ENCODE results near the gene LRRC8E. TPM values are rescaled to one million over a fixed set of nuclear protein-coding genes. Genes with fewer than 3 reads are reported as not detected.

LRRC8E gene
- total RNA-seq, 1 donor from 2014 or later: not detected

GRCh38 chr19:7874076-7874896 lies 14.0 kb upstream of the LRRC8E start, which contains the start of gene PRR36:
PRR36 (minus strand) TSS chr19:7874390; CDS start chr19:7873689, 701 bp downstream.
- Histone ChIP-seq H3K4me1 (peaks cover 5 to 11% of the 10 kb centered on the region in 2 donors), H3K27ac (no peak within 1 kb of the TSS), H3K4me3 (peak within 1 kb of the TSS; percentile 18 to 30), H3K9me3 (no peaks in the 10 kb centered on the region), H3K27me3 (peaks cover 16% of the 10 kb centered on the region), H3K36me3 (no peaks in the 10 kb centered on the region)
- intact Hi-C loops (cut with DNase I): no loop called here
- TF ChIP-seq CTCF (IDR thresholded peaks at IDR 0.05): no peak
- DNase-seq (ENCODE audit: low spot score in 2 of 2): no peak

GRCh38 chr19:7874897-7875273 lies 13.4 kb upstream of the LRRC8E start:
- H3K27me3 ChIP-seq: peaks cover 16% of the 10 kb centered on the region
- intact Hi-C loops (cut with DNase I): no loop called here
- no peak for DNase-seq (ENCODE audit: low spot score in 2 of 2)
- H3K27ac ChIP-seq: no peak overlapping the region
- H3K4me1 ChIP-seq: peaks cover 0 to 5% of the 10 kb centered on the region in 2 donors
- TF ChIP-seq CTCF (IDR thresholded peaks at IDR 0.05): no peak
- H3K4me3 ChIP-seq: no peak overlapping the region
- no peaks in the 10 kb centered on the region for H3K9me3 ChIP-seq
- no peaks in the 10 kb centered on the region for H3K36me3 ChIP-seq

- H3K36me3 ChIP-seq: no peaks in the 10 kb centered on the region
- H3K27me3 ChIP-seq: peaks cover 16% of the 10 kb centered on the region
- no peak for TF ChIP-seq CTCF (IDR thresholded peaks at IDR 0.05)
- peaks cover 0 to 5% of the 10 kb centered on the region in 2 donors for H3K4me1 ChIP-seq
- no peak for DNase-seq (ENCODE audit: low spot score in 2 of 2)
- no peak overlapping the region for H3K27ac ChIP-seq
- intact Hi-C loops (cut with DNase I): no loop called here
- no peak overlapping the region for H3K4me3 ChIP-seq
- no peaks in the 10 kb centered on the region for H3K9me3 ChIP-seq
Observed at GRCh38 chr19:7877249-7877836, 11.0 kb upstream of the LRRC8E start.

GRCh38 chr19:7879111-7879807 lies 9.1 kb upstream of the LRRC8E start:
- intact Hi-C loops (cut with DNase I): no loop called here
- DNase-seq (ENCODE audit: low spot score in 2 of 2): no peak
- H3K4me1 ChIP-seq: no peaks in the 10 kb centered on the region
- no peaks in the 10 kb centered on the region for H3K9me3 ChIP-seq
- no peaks in the 10 kb centered on the region for H3K36me3 ChIP-seq
- peaks cover 5% of the 10 kb centered on the region for H3K27me3 ChIP-seq
- no peak overlapping the region for H3K4me3 ChIP-seq
- H3K27ac ChIP-seq: no peak overlapping the region
- no peak for TF ChIP-seq CTCF (IDR thresholded peaks at IDR 0.05)

- Histone ChIP-seq H3K27me3 (peaks cover under 1% of the 10 kb centered on the region), H3K36me3 (no peaks in the 10 kb centered on the region), H3K4me3 (no peak overlapping the region), H3K4me1 (no peaks in the 10 kb centered on the region), H3K9me3 (no peaks in the 10 kb centered on the region), H3K27ac (no peak overlapping the region)
- intact Hi-C loops (cut with DNase I): no loop called here
- no peak for DNase-seq (ENCODE audit: low spot score in 2 of 2)
- no peak for TF ChIP-seq CTCF (IDR thresholded peaks at IDR 0.05)
Observed at GRCh38 chr19:7879836-7880235, 8.5 kb upstream of the LRRC8E start.

Data from ascending aorta (tissue), 2 donors.